Measurements from ENCODE around the gene DAB2IP. TPM values are rescaled to one million over a fixed set of nuclear protein-coding genes. Genes with fewer than 3 reads are reported as not detected.

The DAB2IP gene
- total RNA-seq, 1 experiment from 2014 or later, result 31.0 TPM

GRCh38 chr9:121765021-121765950 is 113.9 kb downstream of the DAB2IP start:
- ChIA-PET CTCF (no interaction called here), RAD21 (ENCODE audit: low non-redundant PET in 1 of 2, low total read pairs in 2 of 2, uncharacterized antibody in 2 of 2, unreplicated experiment in 2 of 2) (no interaction called here), POLR2A (no interaction called here)
- Histone ChIP-seq H3K9ac (ENCODE audit: low read length) (peak overlapping the region; percentile 39), H3K79me2 (ENCODE audit: insufficient read depth, low read length) (no peaks in the 10 kb centered on the region), H3K4me1 (ENCODE audit: control insufficient read depth in 1 of 2, insufficient read depth in 2 of 2, low read length in 2 of 2) (peaks cover 15 to 28% of the 10 kb centered on the region in 2 experiments), H3K4me3 (replicated peaks in 1 of 2; ENCODE audit: low read depth in 1 of 2, low read length in 2 of 2) (peak overlapping the region in 1 of 2 experiments; percentile 16; a peak in 1 of 4 replicates), H3K9me3 (ENCODE audit: control insufficient read depth in 1 of 2, insufficient read depth in 1 of 2, low read depth in 1 of 2, low read length in 2 of 2) (no peaks in the 10 kb centered on the region), H3K36me3 (ENCODE audit: control insufficient read depth in 1 of 2, insufficient read depth in 2 of 2, low read length in 2 of 2) (peaks cover 1 to 27% of the 10 kb centered on the region in 2 experiments; a peak in 2 of 4 replicates), H3K4me2 (ENCODE audit: low read length) (peak overlapping the region; percentile 65), H4K20me1 (ENCODE audit: insufficient read depth) (no peaks in the 10 kb centered on the region), H3K27ac (ENCODE audit: low read depth, low read length) (peak overlapping the region; percentile 68), H2AFZ (ENCODE audit: low read depth, low read length, poor library complexity, severe bottlenecking) (no peak overlapping the region), H3K27me3 (ENCODE audit: insufficient read depth, low read length) (no peaks in the 10 kb centered on the region), H3K9me2 (ENCODE audit: insufficient read depth) (no peaks in the 10 kb centered on the region)
- BruUV-seq (replicated peaks), result no TSS peak
- intact Hi-C loops (cut with micrococcal nuclease), result no loop called here
- DNase-seq (ENCODE audit: low read depth, low spot score), result no peak
- peak; percentile 51 for ATAC-seq
- TF ChIP-seq JUND (IDR thresholded peaks at IDR 0.05) (peak; percentile 49; the same call in 1 of the 2 replicates), EZH2 (IDR thresholded peaks at IDR 0.05) (no peak), SP1 (IDR thresholded peaks at IDR 0.05; ENCODE audit: low read depth) (peak; percentile 76)

DNA sequence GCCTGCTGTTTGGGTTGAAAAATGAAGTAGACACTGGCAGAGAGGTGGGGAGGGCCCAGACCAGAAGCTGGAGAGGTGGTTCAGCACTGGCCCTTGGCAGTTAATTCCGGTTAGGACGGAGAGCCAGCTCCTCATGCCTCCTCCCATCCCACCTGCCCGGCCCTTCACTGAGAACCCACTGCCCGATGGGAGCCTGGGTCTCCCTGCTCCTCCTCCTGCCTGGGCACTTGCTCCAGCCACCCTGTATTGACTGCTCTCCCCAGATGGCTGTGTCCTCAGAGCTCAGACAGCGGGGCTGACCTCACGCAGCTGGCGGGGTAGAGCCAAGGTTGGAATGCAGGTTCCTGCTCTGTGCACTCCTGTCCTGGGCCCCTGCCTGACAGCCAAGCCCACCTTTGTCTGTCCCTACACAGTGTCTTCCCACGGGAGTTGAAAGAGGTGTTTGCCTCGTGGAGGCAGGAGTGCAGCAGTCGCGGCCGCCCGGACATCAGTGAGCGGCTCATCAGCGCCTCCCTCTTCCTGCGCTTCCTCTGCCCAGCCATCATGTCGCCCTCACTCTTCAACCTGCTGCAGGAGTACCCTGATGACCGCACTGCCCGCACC is 114.7 kb downstream of the DAB2IP start:
- Histone ChIP-seq H3K27ac (ENCODE audit: low read depth, low read length) (no peak overlapping the region; the same call in 1 of the 2 replicates), H2AFZ (ENCODE audit: low read depth, low read length, poor library complexity, severe bottlenecking) (no peak overlapping the region), H3K9ac (ENCODE audit: low read length) (no peak overlapping the region), H3K79me2 (ENCODE audit: insufficient read depth, low read length) (no peaks in the 10 kb centered on the region), H3K4me2 (ENCODE audit: low read length) (no peak overlapping the region), H3K4me3 (replicated peaks in 1 of 2; ENCODE audit: low read depth in 1 of 2, low read length in 2 of 2) (no peak overlapping the region), H3K4me1 (ENCODE audit: control insufficient read depth in 1 of 2, insufficient read depth in 2 of 2, low read length in 2 of 2) (peaks cover 15 to 28% of the 10 kb centered on the region in 2 experiments), H4K20me1 (ENCODE audit: insufficient read depth) (no peaks in the 10 kb centered on the region), H3K9me2 (ENCODE audit: insufficient read depth) (no peaks in the 10 kb centered on the region), H3K27me3 (ENCODE audit: insufficient read depth, low read length) (no peaks in the 10 kb centered on the region), H3K9me3 (ENCODE audit: control insufficient read depth in 1 of 2, insufficient read depth in 1 of 2, low read depth in 1 of 2, low read length in 2 of 2) (no peaks in the 10 kb centered on the region), H3K36me3 (ENCODE audit: control insufficient read depth in 1 of 2, insufficient read depth in 2 of 2, low read length in 2 of 2) (peaks cover 0 to 27% of the 10 kb centered on the region in 2 experiments; a peak in 2 of 4 replicates)
- ChIA-PET POLR2A (no interaction called here), RAD21 (ENCODE audit: low non-redundant PET in 1 of 2, low total read pairs in 2 of 2, uncharacterized antibody in 2 of 2, unreplicated experiment in 2 of 2) (no interaction called here), CTCF (no interaction called here)
- intact Hi-C loops (cut with micrococcal nuclease), result no loop called here
- no TSS peak for BruUV-seq (replicated peaks)
- no peak for ATAC-seq
- no peak for DNase-seq (ENCODE audit: low read depth, low spot score)
- no peak for TF ChIP-seq EZH2phosphoT487 (IDR thresholded peaks at IDR 0.05; ENCODE audit: borderline replicate concordance)
- TF ChIP-seq, protein P1, sequence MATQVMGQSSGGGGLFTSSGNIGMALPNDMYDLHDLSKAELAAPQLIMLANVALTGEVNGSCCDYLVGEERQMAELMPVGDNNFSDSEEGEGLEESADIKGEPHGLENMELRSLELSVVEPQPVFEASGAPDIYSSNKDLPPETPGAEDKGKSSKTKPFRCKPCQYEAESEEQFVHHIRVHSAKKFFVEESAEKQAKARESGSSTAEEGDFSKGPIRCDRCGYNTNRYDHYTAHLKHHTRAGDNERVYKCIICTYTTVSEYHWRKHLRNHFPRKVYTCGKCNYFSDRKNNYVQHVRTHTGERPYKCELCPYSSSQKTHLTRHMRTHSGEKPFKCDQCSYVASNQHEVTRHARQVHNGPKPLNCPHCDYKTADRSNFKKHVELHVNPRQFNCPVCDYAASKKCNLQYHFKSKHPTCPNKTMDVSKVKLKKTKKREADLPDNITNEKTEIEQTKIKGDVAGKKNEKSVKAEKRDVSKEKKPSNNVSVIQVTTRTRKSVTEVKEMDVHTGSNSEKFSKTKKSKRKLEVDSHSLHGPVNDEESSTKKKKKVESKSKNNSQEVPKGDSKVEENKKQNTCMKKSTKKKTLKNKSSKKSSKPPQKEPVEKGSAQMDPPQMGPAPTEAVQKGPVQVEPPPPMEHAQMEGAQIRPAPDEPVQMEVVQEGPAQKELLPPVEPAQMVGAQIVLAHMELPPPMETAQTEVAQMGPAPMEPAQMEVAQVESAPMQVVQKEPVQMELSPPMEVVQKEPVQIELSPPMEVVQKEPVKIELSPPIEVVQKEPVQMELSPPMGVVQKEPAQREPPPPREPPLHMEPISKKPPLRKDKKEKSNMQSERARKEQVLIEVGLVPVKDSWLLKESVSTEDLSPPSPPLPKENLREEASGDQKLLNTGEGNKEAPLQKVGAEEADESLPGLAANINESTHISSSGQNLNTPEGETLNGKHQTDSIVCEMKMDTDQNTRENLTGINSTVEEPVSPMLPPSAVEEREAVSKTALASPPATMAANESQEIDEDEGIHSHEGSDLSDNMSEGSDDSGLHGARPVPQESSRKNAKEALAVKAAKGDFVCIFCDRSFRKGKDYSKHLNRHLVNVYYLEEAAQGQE (IDR thresholded peaks at IDR 0.05; ENCODE audit: low read depth), result no peak
- no peak for TF ChIP-seq ELF1 (IDR thresholded peaks at IDR 0.05; ENCODE audit: borderline replicate concordance, low read depth)
- TF ChIP-seq ZFX (IDR thresholded peaks at IDR 0.05), result no peak
- TF ChIP-seq POLR2AphosphoS5 (IDR thresholded peaks at IDR 0.05; ENCODE audit: low read depth, low read length), result no peak
- no peak for TF ChIP-seq RAD21 (IDR thresholded peaks at IDR 0.05; ENCODE audit: low read depth)
- no peak for TF ChIP-seq ZNF274 (IDR thresholded peaks at IDR 0.05; ENCODE audit: low read depth, low read length)
- TF ChIP-seq YY1 (IDR thresholded peaks at IDR 0.05; ENCODE audit: extremely low read depth, insufficient replicate concordance, low read depth, low read length), result no peak
- no peak for TF ChIP-seq CEBPB (IDR thresholded peaks at IDR 0.05; ENCODE audit: low read depth)
- TF ChIP-seq, protein P2, sequence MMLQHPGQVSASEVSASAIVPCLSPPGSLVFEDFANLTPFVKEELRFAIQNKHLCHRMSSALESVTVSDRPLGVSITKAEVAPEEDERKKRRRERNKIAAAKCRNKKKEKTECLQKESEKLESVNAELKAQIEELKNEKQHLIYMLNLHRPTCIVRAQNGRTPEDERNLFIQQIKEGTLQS (IDR thresholded peaks at IDR 0.05), result no peak
- TF ChIP-seq TCF7L2 (IDR thresholded peaks at IDR 0.05; ENCODE audit: borderline replicate concordance, extremely low read depth, insufficient read depth, insufficient read length), result no peak
- TF ChIP-seq SIN3A (IDR thresholded peaks at IDR 0.05; ENCODE audit: low read depth), result no peak
- TF ChIP-seq SRF (IDR thresholded peaks at IDR 0.05; ENCODE audit: low read depth), result no peak

Data from HCT116 (cell line).